ENCODE measurements around the gene PBX1.

Gene PBX1

DNA sequence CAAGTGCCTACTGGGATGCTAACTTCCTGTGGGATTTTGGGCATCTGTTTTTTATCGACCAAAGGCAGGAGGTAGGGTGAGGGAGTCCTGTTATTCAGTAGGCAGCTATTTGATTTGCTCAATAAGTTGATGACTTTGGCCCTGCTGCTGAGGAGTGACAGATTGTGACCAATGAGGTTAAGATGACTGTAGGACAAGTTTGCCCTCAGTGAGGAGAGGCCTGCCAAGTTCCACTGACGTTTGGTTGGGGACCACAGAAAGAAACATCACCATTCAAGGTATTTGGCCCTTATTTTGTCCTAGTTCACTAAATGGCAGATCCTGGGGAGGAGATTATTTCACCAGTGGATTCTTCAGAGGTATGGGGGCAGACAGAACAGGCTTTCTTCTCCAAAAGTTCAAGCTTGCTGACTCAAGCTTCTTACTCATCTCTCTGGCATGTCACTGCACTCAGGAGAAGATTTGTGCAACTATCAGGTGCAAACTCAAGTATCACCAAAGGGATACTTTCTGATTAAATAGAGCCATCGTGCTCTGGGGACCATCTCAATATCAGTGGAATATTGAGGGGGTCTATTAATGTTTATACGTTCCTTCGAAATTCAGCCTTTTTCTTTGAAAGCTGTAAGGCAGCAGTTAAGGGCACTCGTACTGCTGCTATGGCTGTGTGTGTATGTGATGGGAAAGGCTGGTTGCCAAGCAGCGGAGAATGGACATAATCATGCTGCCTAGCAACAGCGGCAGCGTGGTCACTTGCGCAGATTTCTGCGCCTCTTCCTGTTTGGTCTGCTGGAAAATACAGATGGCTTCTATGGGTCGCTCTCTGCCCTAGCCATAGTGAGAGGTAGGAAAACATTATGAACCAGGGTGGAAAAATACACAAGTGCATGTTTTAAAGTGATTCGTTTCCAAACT is 78.7 kb downstream of the PBX1 start:
- Histone ChIP-seq H3K9ac (ENCODE audit: low read length) (no peak overlapping the region), H3K9me3 (ENCODE audit: control insufficient read depth, low read depth, low read length) (no peaks in the 10 kb centered on the region), H3K27ac (ENCODE audit: low read length) (no peak overlapping the region), H3K4me3 (ENCODE audit: low read length) (no peak overlapping the region), H3K4me1 (ENCODE audit: control insufficient read depth, low read depth, low read length) (peaks cover 51% of the 10 kb centered on the region), H3K36me3 (ENCODE audit: control insufficient read depth, low read depth, low read length) (peaks cover 4% of the 10 kb centered on the region), H3K27me3 (ENCODE audit: control insufficient read depth, insufficient read depth, low read length) (no peaks in the 10 kb centered on the region)

DNA sequence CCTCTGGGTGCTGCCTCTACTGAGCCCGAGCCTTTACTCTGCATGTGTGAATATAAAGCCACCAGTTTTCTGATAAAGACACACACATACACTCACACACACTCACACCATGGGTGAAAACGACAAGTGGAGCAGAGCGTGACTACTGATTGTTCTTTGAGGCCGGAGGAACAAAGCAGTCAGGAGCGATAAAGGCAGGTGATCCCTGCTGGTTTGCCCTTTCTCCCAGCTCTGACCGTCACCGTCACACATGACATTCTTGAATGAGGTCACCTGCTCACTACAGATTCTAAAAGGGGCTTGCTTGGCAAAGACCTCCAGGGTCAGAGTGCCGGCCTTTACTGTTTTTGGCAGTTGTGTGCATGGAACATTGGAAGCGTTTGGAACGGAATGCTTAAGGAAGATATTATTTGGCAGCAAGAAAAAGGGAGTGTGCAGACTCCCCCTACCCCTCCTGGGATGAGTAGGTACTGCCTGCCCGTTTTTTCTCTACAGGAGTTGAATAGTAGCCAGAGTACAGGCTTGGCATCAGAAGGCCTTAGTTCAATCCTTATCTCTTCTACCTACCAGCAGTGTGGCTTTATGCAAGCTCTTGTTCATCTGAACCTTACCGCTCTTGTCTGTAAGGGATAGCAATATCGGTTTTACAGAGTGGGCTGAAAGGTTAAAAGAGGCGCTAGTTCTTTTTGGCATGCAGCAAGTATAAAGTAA is 79.7 kb downstream of the PBX1 start:
- no peak overlapping the region for H3K27ac ChIP-seq (ENCODE audit: low read length)
- no peaks in the 10 kb centered on the region for H3K27me3 ChIP-seq (ENCODE audit: control insufficient read depth, insufficient read depth, low read length)
- no peak overlapping the region for H3K9ac ChIP-seq (ENCODE audit: low read length)
- H3K4me3 ChIP-seq (ENCODE audit: low read length), result no peak overlapping the region
- H3K9me3 ChIP-seq (ENCODE audit: control insufficient read depth, low read depth, low read length), result no peaks in the 10 kb centered on the region
- H3K36me3 ChIP-seq (ENCODE audit: control insufficient read depth, low read depth, low read length), result peaks cover 4% of the 10 kb centered on the region
- H3K4me1 ChIP-seq (ENCODE audit: control insufficient read depth, low read depth, low read length), result peaks cover 50% of the 10 kb centered on the region

DNA sequence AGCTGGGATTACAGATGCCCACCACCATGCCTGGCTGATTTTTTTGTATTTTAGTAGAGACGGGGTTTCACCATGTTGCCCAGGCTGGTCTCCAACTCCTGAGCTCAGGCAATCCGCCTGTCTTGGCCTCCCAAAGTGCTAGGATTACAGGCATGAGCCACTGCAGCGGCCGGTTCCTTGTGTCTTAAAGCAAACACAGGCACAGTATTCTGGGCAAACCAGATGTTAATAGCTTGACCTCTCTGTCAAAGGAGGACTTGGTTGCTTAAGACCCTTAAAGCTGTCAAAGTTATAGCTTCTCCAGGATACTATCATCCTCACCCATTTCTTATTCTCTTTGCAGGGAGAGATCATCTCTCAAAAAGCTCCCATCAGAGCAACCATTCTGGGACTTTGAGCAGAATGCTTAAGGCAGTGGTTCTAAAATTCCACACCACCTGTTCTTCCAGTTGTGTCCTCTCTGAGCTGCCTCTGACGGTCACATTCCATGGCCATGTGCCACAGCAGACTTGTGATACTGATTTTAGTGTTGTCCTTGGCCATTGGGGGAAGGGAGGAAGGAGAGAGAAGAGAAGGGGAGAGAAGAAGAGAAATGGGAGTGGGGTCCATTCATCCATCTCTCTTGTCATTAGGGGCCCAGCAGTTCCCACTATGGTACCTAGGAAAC is 81.8 kb downstream of the PBX1 start:
- H3K4me3 ChIP-seq (ENCODE audit: low read length), result no peak overlapping the region
- H3K9me3 ChIP-seq (ENCODE audit: control insufficient read depth, low read depth, low read length), result no peaks in the 10 kb centered on the region
- H3K36me3 ChIP-seq (ENCODE audit: control insufficient read depth, low read depth, low read length), result peaks cover 4% of the 10 kb centered on the region
- no peak overlapping the region for H3K9ac ChIP-seq (ENCODE audit: low read length)
- H3K27ac ChIP-seq (ENCODE audit: low read length), result no peak overlapping the region
- peaks cover 40% of the 10 kb centered on the region for H3K4me1 ChIP-seq (ENCODE audit: control insufficient read depth, low read depth, low read length)
- no peaks in the 10 kb centered on the region for H3K27me3 ChIP-seq (ENCODE audit: control insufficient read depth, insufficient read depth, low read length)

DNA sequence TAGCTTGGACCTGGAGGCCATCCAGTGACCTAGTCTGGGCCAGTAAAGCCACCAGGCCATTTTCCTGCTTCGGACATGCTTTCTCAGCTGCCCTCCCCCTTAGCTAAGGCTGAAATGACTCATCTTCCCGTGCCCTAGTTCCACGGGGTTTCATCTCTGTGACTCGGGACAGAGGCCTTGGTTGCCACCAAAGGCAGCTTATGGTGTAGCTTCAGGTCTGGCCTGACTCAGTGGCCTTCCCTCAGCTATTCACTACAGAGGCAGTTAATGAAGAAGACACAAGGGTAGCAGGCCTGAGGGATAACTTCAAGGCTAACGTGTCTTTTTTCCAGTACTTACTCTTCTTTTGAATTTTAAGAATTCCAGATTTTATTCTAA is 82.4 kb downstream of the PBX1 start:
- Histone ChIP-seq H3K27me3 (ENCODE audit: control insufficient read depth, insufficient read depth, low read length) (no peaks in the 10 kb centered on the region), H3K9me3 (ENCODE audit: control insufficient read depth, low read depth, low read length) (no peaks in the 10 kb centered on the region), H3K4me3 (ENCODE audit: low read length) (no peak overlapping the region), H3K9ac (ENCODE audit: low read length) (no peak overlapping the region), H3K4me1 (ENCODE audit: control insufficient read depth, low read depth, low read length) (peaks cover 40% of the 10 kb centered on the region), H3K27ac (ENCODE audit: low read length) (no peak overlapping the region), H3K36me3 (ENCODE audit: control insufficient read depth, low read depth, low read length) (peaks cover 4% of the 10 kb centered on the region)

DNA sequence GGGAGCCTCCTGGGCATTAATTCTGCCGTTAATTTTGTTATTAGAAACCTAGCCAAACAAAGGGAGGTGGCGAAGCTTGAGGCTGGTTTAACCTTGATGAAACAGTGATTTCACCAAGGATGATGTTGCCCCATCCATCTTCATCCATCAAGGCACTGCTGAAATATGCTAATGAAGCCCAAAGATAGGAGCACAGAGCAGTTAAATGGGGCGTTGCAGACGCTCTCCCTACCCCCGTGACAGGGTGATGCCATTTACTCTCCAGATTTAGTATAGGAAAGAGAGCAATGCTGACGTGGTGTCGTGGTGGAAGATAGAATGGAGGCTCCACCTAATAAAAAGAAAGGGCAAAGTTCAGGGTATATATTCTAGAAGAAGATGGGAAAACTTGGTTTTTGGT is 84.0 kb downstream of the PBX1 start:
- Histone ChIP-seq H3K36me3 (ENCODE audit: control insufficient read depth, low read depth, low read length) (peaks cover 4% of the 10 kb centered on the region), H3K27ac (ENCODE audit: low read length) (no peak overlapping the region), H3K27me3 (ENCODE audit: control insufficient read depth, insufficient read depth, low read length) (no peaks in the 10 kb centered on the region), H3K9me3 (ENCODE audit: control insufficient read depth, low read depth, low read length) (no peaks in the 10 kb centered on the region), H3K4me1 (ENCODE audit: control insufficient read depth, low read depth, low read length) (peaks cover 38% of the 10 kb centered on the region), H3K9ac (ENCODE audit: low read length) (no peak overlapping the region), H3K4me3 (ENCODE audit: low read length) (no peak overlapping the region)

DNA sequence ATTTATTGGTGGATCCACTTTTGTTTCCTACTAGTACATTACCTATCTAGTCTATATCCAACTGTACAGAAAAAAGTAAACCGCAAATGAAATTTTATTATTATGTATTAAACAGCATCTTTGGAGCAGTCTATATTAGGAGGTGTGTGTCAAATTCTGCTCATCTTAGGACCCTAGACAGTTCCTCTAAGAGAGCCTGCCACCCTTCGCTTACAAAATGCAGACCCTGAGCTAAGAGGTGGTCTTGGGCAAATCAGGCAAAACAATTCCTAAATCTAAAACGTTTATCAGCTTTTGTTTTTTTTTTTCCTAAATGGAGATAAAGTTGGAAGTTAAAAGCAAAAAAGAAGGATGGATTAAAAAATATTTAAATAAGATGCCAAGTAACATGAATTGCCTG is 85.3 kb downstream of the PBX1 start:
- Histone ChIP-seq H3K27me3 (ENCODE audit: control insufficient read depth, insufficient read depth, low read length) (no peaks in the 10 kb centered on the region), H3K4me1 (ENCODE audit: control insufficient read depth, low read depth, low read length) (peaks cover 40% of the 10 kb centered on the region), H3K9ac (ENCODE audit: low read length) (no peak overlapping the region), H3K4me3 (ENCODE audit: low read length) (no peak overlapping the region), H3K9me3 (ENCODE audit: control insufficient read depth, low read depth, low read length) (no peaks in the 10 kb centered on the region), H3K27ac (ENCODE audit: low read length) (no peak overlapping the region), H3K36me3 (ENCODE audit: control insufficient read depth, low read depth, low read length) (peaks cover 4% of the 10 kb centered on the region)

DNA sequence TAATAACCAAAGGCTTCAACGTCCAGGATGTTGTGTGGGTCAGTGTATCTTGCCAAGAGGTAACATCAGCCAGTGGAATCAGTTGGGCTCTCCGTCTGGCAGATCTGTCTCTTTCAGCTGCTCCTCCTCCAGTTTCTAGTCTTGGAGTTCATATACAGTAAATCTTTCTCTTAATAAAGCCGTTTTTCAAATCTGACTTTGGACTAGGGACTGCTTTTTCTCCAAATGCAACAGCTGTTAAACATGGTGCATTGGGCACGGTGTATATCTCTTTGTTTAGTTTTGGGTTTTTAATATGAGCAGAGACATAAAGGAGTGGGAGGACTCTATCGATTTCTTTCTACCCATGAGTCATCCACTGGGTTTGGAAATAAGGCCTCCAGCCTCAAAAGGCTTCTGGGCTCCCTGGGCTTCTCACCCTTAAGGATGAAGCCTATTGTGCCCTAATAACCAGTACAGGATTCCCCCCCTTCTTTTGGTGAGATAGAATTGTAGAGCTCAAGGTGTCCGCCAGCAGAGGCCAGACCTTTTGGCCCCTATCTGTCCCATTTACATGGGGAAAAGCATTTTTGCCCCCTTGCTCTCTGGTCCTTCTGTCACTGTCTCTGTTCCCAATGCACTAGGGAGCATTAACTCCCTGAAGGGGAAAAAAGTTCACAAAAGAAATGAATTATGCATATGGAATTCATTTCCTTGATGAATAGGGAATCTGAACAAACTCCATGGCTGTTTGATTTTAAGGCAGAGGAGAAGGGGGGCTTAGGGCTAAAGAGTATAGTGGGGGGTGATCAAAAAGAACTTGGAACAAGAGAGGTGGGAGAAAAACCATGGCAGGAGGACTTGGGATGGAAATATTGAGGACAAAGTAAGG is 86.0 kb downstream of the PBX1 start:
- H3K9me3 ChIP-seq (ENCODE audit: control insufficient read depth, low read depth, low read length), result no peaks in the 10 kb centered on the region
- H3K9ac ChIP-seq (ENCODE audit: low read length), result no peak overlapping the region
- H3K27ac ChIP-seq (ENCODE audit: low read length), result no peak overlapping the region
- H3K4me3 ChIP-seq (ENCODE audit: low read length), result no peak overlapping the region
- peaks cover 46% of the 10 kb centered on the region for H3K4me1 ChIP-seq (ENCODE audit: control insufficient read depth, low read depth, low read length)
- peaks cover 4% of the 10 kb centered on the region for H3K36me3 ChIP-seq (ENCODE audit: control insufficient read depth, low read depth, low read length)
- no peaks in the 10 kb centered on the region for H3K27me3 ChIP-seq (ENCODE audit: control insufficient read depth, insufficient read depth, low read length)

DNA sequence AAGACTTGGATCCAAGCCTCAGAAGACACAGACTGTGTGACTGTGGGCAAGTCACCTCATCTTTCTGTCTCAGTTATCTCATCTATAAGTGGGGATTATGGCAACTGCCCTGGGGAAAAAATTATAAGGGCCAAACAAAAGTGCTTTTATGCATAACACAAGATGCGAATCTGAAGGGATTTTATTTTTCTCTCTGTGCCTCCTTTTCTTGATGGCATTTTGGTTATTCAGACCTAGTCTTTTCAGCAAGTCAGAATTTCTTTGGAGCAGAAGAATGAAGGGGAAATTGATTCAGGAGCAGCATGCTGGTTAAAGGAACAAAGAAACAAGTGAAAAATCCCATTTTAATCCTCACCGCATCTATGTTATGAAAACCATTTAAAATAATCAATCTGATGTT is 86.9 kb downstream of the PBX1 start:
- H3K4me1 ChIP-seq (ENCODE audit: control insufficient read depth, low read depth, low read length), result peaks cover 46% of the 10 kb centered on the region
- H3K4me3 ChIP-seq (ENCODE audit: low read length), result no peak overlapping the region
- no peaks in the 10 kb centered on the region for H3K9me3 ChIP-seq (ENCODE audit: control insufficient read depth, low read depth, low read length)
- H3K27me3 ChIP-seq (ENCODE audit: control insufficient read depth, insufficient read depth, low read length), result no peaks in the 10 kb centered on the region
- no peak overlapping the region for H3K9ac ChIP-seq (ENCODE audit: low read length)
- H3K36me3 ChIP-seq (ENCODE audit: control insufficient read depth, low read depth, low read length), result peaks cover 4% of the 10 kb centered on the region
- no peak overlapping the region for H3K27ac ChIP-seq (ENCODE audit: low read length)

DNA sequence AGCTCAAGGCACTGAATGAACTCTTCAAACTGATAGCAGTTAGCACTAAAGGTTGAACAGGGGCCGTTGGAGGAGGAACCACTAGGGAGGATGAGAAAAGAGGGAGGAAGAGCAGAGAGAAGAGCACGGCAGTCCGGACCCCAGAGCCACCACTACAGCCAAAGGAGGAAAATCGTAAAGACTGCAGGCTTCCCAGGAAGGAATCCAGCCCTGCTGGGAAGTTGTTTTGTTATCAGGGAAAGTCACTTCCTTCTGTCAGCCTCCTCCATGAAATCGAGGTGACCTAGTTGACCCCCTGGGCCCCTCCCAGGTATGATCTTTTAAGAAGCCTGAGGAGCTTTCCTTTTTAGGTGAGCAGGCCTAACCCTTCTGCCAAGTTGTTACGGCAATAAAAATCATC is 88.2 kb downstream of the PBX1 start:
- H3K36me3 ChIP-seq (ENCODE audit: control insufficient read depth, low read depth, low read length), result no peaks in the 10 kb centered on the region
- no peak overlapping the region for H3K4me3 ChIP-seq (ENCODE audit: low read length)
- H3K4me1 ChIP-seq (ENCODE audit: control insufficient read depth, low read depth, low read length), result peaks cover 46% of the 10 kb centered on the region
- H3K9ac ChIP-seq (ENCODE audit: low read length), result no peak overlapping the region
- no peaks in the 10 kb centered on the region for H3K9me3 ChIP-seq (ENCODE audit: control insufficient read depth, low read depth, low read length)
- no peaks in the 10 kb centered on the region for H3K27me3 ChIP-seq (ENCODE audit: control insufficient read depth, insufficient read depth, low read length)
- no peak overlapping the region for H3K27ac ChIP-seq (ENCODE audit: low read length)

DNA sequence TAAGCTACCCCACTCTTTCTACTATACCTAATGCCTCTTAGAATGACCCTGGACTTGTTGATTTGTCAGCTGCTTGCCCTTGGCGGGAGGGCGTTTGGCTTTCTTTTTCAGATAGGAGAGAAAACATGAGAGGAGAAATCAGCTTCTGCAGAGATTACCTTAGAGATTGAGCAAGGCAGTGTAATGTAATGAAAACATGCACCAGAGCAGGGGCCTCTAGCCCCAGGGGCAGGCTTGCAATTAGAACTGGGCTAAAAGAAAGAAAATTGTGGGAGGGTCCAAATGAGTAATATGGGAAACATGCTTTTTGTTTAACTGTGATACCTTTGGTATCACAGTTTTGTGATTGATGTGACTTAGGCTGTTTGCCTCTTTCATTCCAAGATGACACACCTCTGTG is 89.7 kb downstream of the PBX1 start:
- Histone ChIP-seq H3K4me1 (ENCODE audit: control insufficient read depth, low read depth, low read length) (peaks cover 49% of the 10 kb centered on the region), H3K27me3 (ENCODE audit: control insufficient read depth, insufficient read depth, low read length) (no peaks in the 10 kb centered on the region), H3K4me3 (ENCODE audit: low read length) (no peak overlapping the region), H3K9me3 (ENCODE audit: control insufficient read depth, low read depth, low read length) (no peaks in the 10 kb centered on the region), H3K9ac (ENCODE audit: low read length) (no peak overlapping the region), H3K27ac (ENCODE audit: low read length) (no peak overlapping the region), H3K36me3 (ENCODE audit: control insufficient read depth, low read depth, low read length) (no peaks in the 10 kb centered on the region)

DNA sequence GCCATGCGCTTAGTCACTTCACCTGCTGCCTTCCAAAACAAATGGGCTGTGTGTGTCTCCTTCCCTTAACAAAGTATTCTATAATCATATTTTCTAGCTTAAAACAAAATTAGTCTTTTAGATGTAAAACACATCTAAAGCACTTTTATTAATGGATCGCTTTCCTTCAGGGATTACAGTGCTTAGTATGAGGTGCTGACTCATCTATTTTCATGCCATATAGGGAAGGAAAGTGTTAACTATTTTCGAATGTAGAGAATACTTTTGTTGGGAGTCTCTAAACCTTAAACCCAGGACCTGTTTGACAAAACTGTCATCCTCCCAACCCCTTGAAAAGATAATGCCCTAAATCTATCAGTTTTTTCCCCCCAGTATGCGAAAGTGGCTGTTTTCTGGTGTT is 90.2 kb downstream of the PBX1 start:
- Histone ChIP-seq H3K27me3 (ENCODE audit: control insufficient read depth, insufficient read depth, low read length) (no peaks in the 10 kb centered on the region), H3K4me1 (ENCODE audit: control insufficient read depth, low read depth, low read length) (peaks cover 49% of the 10 kb centered on the region), H3K9me3 (ENCODE audit: control insufficient read depth, low read depth, low read length) (no peaks in the 10 kb centered on the region), H3K9ac (ENCODE audit: low read length) (no peak overlapping the region), H3K36me3 (ENCODE audit: control insufficient read depth, low read depth, low read length) (no peaks in the 10 kb centered on the region), H3K4me3 (ENCODE audit: low read length) (no peak overlapping the region), H3K27ac (ENCODE audit: low read length) (no peak overlapping the region)

Measured in iPS-18a (cell line).